Erythroblast (primary cell): ENCODE data around the gene MRM1.

ENCODE experiments used
- DNase-seq, 2 experiments: peaks; one replicate each; lab custom pipeline; 2025; lab: John Stamatoyannopoulos, UW
- GATA1 ChIP-seq: IDR thresholded peaks from 2 replicates; pipeline ENCODE4 v1.6.1; 2011; ENCODE audit warnings: low read depth, mild to moderate bottlenecking, control low read depth, low read length, moderate library complexity
- POLR2A ChIP-seq: IDR thresholded peaks from 2 replicates; pipeline ENCODE4 v1.6.1; 2011; ENCODE audit warnings: mild to moderate bottlenecking, low read length

The MRM1 gene

GRCh38 chr17:36601303-36602029 lies at the start of gene MRM1:
TSS of gene MRM1 (plus strand) at chr17:36601583. CDS start at chr17:36601811, 228 bp downstream.
- DNase-seq, result peak; percentile 92 to 94

GRCh38 chr17:36553459-36553858 lies 47.9 kb upstream of the MRM1 start:
- DNase-seq, result no peak
- no peak for TF ChIP-seq GATA1
- TF ChIP-seq POLR2A, result no peak

More at GRCh38 chr17:36601303-36602029, at the start of gene MRM1:
- TF ChIP-seq POLR2A, result peak; percentile 91
- no peak for TF ChIP-seq GATA1

GRCh38 chr17:36566081-36566480 lies 35.3 kb upstream of the MRM1 start:
- TF ChIP-seq GATA1, result no peak
- no peak for DNase-seq

GRCh38 chr17:36575028-36575427 lies 26.4 kb upstream of the MRM1 start:
- TF ChIP-seq POLR2A (no peak), GATA1 (no peak)
- DNase-seq, result no peak

GRCh38 chr17:36576793-36577192 lies 24.6 kb upstream of the MRM1 start:
- TF ChIP-seq POLR2A (no peak), GATA1 (no peak)

GRCh38 chr17:36578671-36579070 lies 22.7 kb upstream of the MRM1 start:
- TF ChIP-seq POLR2A (no peak), GATA1 (no peak)
- DNase-seq, result no peak

More at GRCh38 chr17:36576793-36577192, 24.6 kb upstream of the MRM1 start:
- DNase-seq, result peak; percentile 4 to 11

GRCh38 chr17:36583787-36584186 lies 17.6 kb upstream of the MRM1 start:
- TF ChIP-seq POLR2A, result no peak
- no peak for TF ChIP-seq GATA1
- no peak for DNase-seq

GRCh38 chr17:36586138-36586537 lies 15.2 kb upstream of the MRM1 start:
- TF ChIP-seq GATA1, result no peak
- no peak for TF ChIP-seq POLR2A
- no peak for DNase-seq

GRCh38 chr17:36590082-36590481 lies 11.3 kb upstream of the MRM1 start:
- TF ChIP-seq GATA1, result no peak
- peak; percentile 84 to 90 for DNase-seq

- peak; percentile 81 to 86 for DNase-seq
- TF ChIP-seq POLR2A, result no peak
- no peak for TF ChIP-seq GATA1
These were observed 9.7 kb upstream of the MRM1 start, which contains the start of gene DHRS11 for GRCh38 chr17:36591434-36592315. TSS of gene DHRS11 (plus strand) at chr17:36591879. CDS start at chr17:36592010, 131 bp downstream.

- DNase-seq, result peak; percentile 45 to 49
- TF ChIP-seq POLR2A (no peak), GATA1 (no peak)
These were observed 9.1 kb upstream of the MRM1 start for GRCh38 chr17:36592316-36592715.

- TF ChIP-seq POLR2A (no peak), GATA1 (no peak)
- DNase-seq, result peak in 1 of 2 experiments; percentile 49
These were observed 8.6 kb upstream of the MRM1 start for GRCh38 chr17:36592716-36593321.

GRCh38 chr17:36593656-36594316 lies 7.6 kb upstream of the MRM1 start:
- peak; percentile 24 to 26 for DNase-seq
- TF ChIP-seq GATA1 (no peak), POLR2A (no peak)
